SK-N-MC (cell line): ENCODE data around the gene KCNMA1.

ENCODE experiments used
- EZH2 ChIP-seq: fragments of 200-600 bp; sonication (generic); IDR thresholded peaks from one replicate; pipeline ENCODE4 v1.6.1; 2017; ENCODE audit warnings: antibody characterized with exemption
- POLR2AphosphoS5 ChIP-seq: IDR thresholded peaks from 2 replicates; pipeline ENCODE4 v1.6.1; 2012; ENCODE audit warnings: mild to moderate bottlenecking, low read depth, low read length, borderline replicate concordance

DNA sequence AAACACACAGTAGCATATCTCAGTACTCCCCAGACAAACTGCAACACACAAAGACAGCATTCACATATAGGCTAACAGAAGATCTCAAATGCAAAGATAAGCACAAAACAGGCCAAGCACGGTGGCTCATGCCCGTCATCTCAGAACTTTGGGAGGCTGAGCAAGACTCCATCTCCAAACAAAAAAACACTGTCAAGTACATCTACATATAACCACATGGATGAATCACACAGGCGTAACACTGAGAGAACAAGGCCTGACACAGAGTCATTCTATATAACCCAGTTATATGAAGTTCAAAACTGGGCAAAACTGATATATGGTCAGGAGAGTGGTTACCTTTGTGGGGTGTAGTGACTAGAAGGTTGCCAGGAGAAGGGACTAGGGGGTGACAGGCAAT, 506.4 kb downstream of the KCNMA1 start:
- no peak for TF ChIP-seq EZH2
- TF ChIP-seq POLR2AphosphoS5, result no peak
